Gastrocnemius medialis (tissue), 4 donors: ENCODE data around the gene LCNL1.

ENCODE experiments used
- CTCF ChIP-seq, 5 experiments: fragments of 450-650 bp in 3 of 5; fragments of 200-600 bp in 2 of 5; sonication (generic) in 2 of 5; IDR thresholded peaks in 4 of 5; conservative IDR thresholded peaks in 1 of 5; 1 replicate in 4 of 5; 2 replicates in 1 of 5; pipeline ENCODE4 v1.5.1; 2016 to 2019; ENCODE audit warnings: antibody characterized with exemption in 5 of 5, mild to moderate bottlenecking in 3 of 5, moderate library complexity in 3 of 5
- POLR2A ChIP-seq, 2 donors: fragments of 450-650 bp; IDR thresholded peaks; one replicate each; pipeline ENCODE4 v1.6.1; 2017; ENCODE audit warnings: antibody characterized with exemption in 2 of 2, mild to moderate bottlenecking in 2 of 2, moderate library complexity in 2 of 2

GRCh38 chr9:136942112-136942880 lies 40.5 kb upstream of the LCNL1 start:
- TF ChIP-seq POLR2A (IDR thresholded peaks at IDR 0.05) (no peak), CTCF (IDR thresholded peaks at IDR 0.05 in 4 of 5, conservative IDR thresholded peaks at IDR 0.05 in 1 of 5) (no peak)
